ENCODE measurements around the gene TRIM44. TPM values are rescaled to one million over a fixed set of nuclear protein-coding genes. Genes with fewer than 3 reads are reported as not detected.
"Not testable (repeated sequence)": the region's sequence is repeated elsewhere in the genome, so short reads cannot be mapped to it uniquely, and the experiment has no call there.

TRIM44 gene
- total RNA-seq, 1 donor from 2014 or later: 68.7 TPM

GRCh38 chr11:35751664-35752061 lies 89.1 kb downstream of the TRIM44 start:
- DNase-seq (ENCODE audit: low spot score): no peak
- Mint-ChIP-seq H3K27ac (ENCODE audit: unreplicated experiment) (peak overlapping the region; percentile 72), H3K27me3 (ENCODE audit: low read depth) (no peaks in the 10 kb centered on the region), H3K4me1 (ENCODE audit: low read depth) (peaks cover 24% of the 10 kb centered on the region), H3K4me3 (ENCODE audit: unreplicated experiment) (no peak overlapping the region), H3K9me3 (ENCODE audit: low read depth) (peaks cover 4% of the 10 kb centered on the region), H3K36me3 (ENCODE audit: low read depth) (peaks cover 3% of the 10 kb centered on the region)
- no peak for TF ChIP-seq CTCF (IDR thresholded peaks at IDR 0.05)

GRCh38 chr11:35752115-35752514 lies 89.5 kb downstream of the TRIM44 start:
- Mint-ChIP-seq H3K27me3 (ENCODE audit: low read depth) (no peaks in the 10 kb centered on the region), H3K27ac (ENCODE audit: unreplicated experiment) (peak overlapping the region; percentile 72)
- no peak for DNase-seq (ENCODE audit: low spot score)

GRCh38 chr11:35753573-35753972 lies 91.0 kb downstream of the TRIM44 start:
- Mint-ChIP-seq H3K4me1 (ENCODE audit: low read depth) (peaks cover 14% of the 10 kb centered on the region), H3K36me3 (ENCODE audit: low read depth) (peaks cover 13% of the 10 kb centered on the region), H3K9me3 (ENCODE audit: low read depth) (peaks cover 16% of the 10 kb centered on the region)
- H3K27me3 Mint-ChIP-seq (ENCODE audit: low read depth); H3K27ac Mint-ChIP-seq (ENCODE audit: unreplicated experiment); H3K4me3 Mint-ChIP-seq (ENCODE audit: unreplicated experiment); DNase-seq (ENCODE audit: low spot score): not testable (repeated sequence)

More at GRCh38 chr11:35752115-35752514, 89.5 kb downstream of the TRIM44 start:
- no peak overlapping the region for H3K4me3 Mint-ChIP-seq (ENCODE audit: unreplicated experiment)
- peaks cover 19% of the 10 kb centered on the region for H3K4me1 Mint-ChIP-seq (ENCODE audit: low read depth)
- TF ChIP-seq CTCF (IDR thresholded peaks at IDR 0.05): no peak
- peaks cover 6% of the 10 kb centered on the region for H3K9me3 Mint-ChIP-seq (ENCODE audit: low read depth)
- H3K36me3 Mint-ChIP-seq (ENCODE audit: low read depth): peaks cover 5% of the 10 kb centered on the region

GRCh38 chr11:35759951-35760350 lies 97.4 kb downstream of the TRIM44 start:
- not testable (repeated sequence) for H3K4me3 Mint-ChIP-seq (ENCODE audit: unreplicated experiment); H3K27ac Mint-ChIP-seq (ENCODE audit: unreplicated experiment); H3K4me1 Mint-ChIP-seq (ENCODE audit: low read depth); DNase-seq (ENCODE audit: low spot score); H3K27me3 Mint-ChIP-seq (ENCODE audit: low read depth)
- peaks cover 14% of the 10 kb centered on the region for H3K36me3 Mint-ChIP-seq (ENCODE audit: low read depth)
- H3K9me3 Mint-ChIP-seq (ENCODE audit: low read depth): peaks cover 15% of the 10 kb centered on the region

- H3K9me3 Mint-ChIP-seq (ENCODE audit: low read depth): peaks cover 11% of the 10 kb centered on the region
- peaks cover 9% of the 10 kb centered on the region for H3K4me1 Mint-ChIP-seq (ENCODE audit: low read depth)
- H3K27me3 Mint-ChIP-seq (ENCODE audit: low read depth): no peaks in the 10 kb centered on the region
- no peak for TF ChIP-seq CTCF (IDR thresholded peaks at IDR 0.05)
- no peak overlapping the region for H3K27ac Mint-ChIP-seq (ENCODE audit: unreplicated experiment)
- no peak for DNase-seq (ENCODE audit: low spot score)
- H3K4me3 Mint-ChIP-seq (ENCODE audit: unreplicated experiment): no peak overlapping the region
- H3K36me3 Mint-ChIP-seq (ENCODE audit: low read depth): peaks cover 12% of the 10 kb centered on the region
Observed at GRCh38 chr11:35761899-35762298, 99.3 kb downstream of the TRIM44 start.

- Mint-ChIP-seq H3K9me3 (ENCODE audit: low read depth) (no peaks in the 10 kb centered on the region), H3K4me3 (ENCODE audit: unreplicated experiment) (no peak overlapping the region), H3K4me1 (ENCODE audit: low read depth) (peaks cover 9% of the 10 kb centered on the region), H3K27ac (ENCODE audit: unreplicated experiment) (no peak overlapping the region), H3K36me3 (ENCODE audit: low read depth) (peaks cover 2% of the 10 kb centered on the region), H3K27me3 (ENCODE audit: low read depth) (no peaks in the 10 kb centered on the region)
- DNase-seq (ENCODE audit: low spot score): no peak
- no peak for TF ChIP-seq CTCF (IDR thresholded peaks at IDR 0.05)
Observed at GRCh38 chr11:35763301-35763700, 100.7 kb downstream of the TRIM44 start.
